Fibroblast of skin of abdomen (primary cell): Measurements from ENCODE around the gene TTLL12. TPM values are rescaled to one million over a fixed set of nuclear protein-coding genes. Genes with fewer than 3 reads are reported as not detected.

ENCODE experiments used
- DNase-seq: peaks from one replicate; pipeline ENCODE4 v3.0.0-alpha.2; 2013
- polyA plus RNA-seq, 2 experiments: library from polyadenylated mRNA; unstranded; fragments of 120-200 nt; gene quantifications; one replicate each; pipeline ENCODE4 v1.2.1, GENCODE V29; 2013; ENCODE audit not compliant: insufficient read length in 2 of 2

The TTLL12 gene
- 31.8 TPM for polyA plus RNA-seq (2013, experiment 1 of 2; ENCODE audit: insufficient read length)
- polyA plus RNA-seq (2013, experiment 2 of 2; ENCODE audit: insufficient read length) = 30.5 TPM

- peak; percentile 64 for DNase-seq
These were observed at the start of gene TTLL12 for GRCh38 chr22:43186272-43187170. TTLL12 (minus strand) TSS chr22:43187134; CDS start chr22:43187069, 65 bp downstream.

- no peak for DNase-seq
These were observed 48.8 kb upstream of the TTLL12 start for GRCh38 chr22:43235445-43236409.

- DNase-seq = no peak
These were observed 47.5 kb upstream of the TTLL12 start for GRCh38 chr22:43234264-43234988.

GRCh38 chr22:43233529-43233928 is 46.6 kb upstream of the TTLL12 start:
- DNase-seq = no peak

- no peak for DNase-seq
These were observed 45.5 kb upstream of the TTLL12 start for GRCh38 chr22:43232445-43232844.

- no peak for DNase-seq
These were observed 44.7 kb upstream of the TTLL12 start for GRCh38 chr22:43231724-43232034.

GRCh38 chr22:43230971-43231723 is 44.2 kb upstream of the TTLL12 start:
- DNase-seq = peak; percentile 15

GRCh38 chr22:43230571-43230970 is 43.6 kb upstream of the TTLL12 start:
- DNase-seq = no peak

- no peak for DNase-seq
These were observed 41.9 kb upstream of the TTLL12 start for GRCh38 chr22:43228863-43229262.

- DNase-seq = peak; percentile 4
These were observed 41.4 kb upstream of the TTLL12 start for GRCh38 chr22:43228330-43228729.

- no peak for DNase-seq
These were observed 40.3 kb upstream of the TTLL12 start for GRCh38 chr22:43227239-43227630.

GRCh38 chr22:43226377-43227238 is 39.7 kb upstream of the TTLL12 start:
- DNase-seq = peak; percentile 60

- no peak for DNase-seq
These were observed 38.7 kb upstream of the TTLL12 start for GRCh38 chr22:43225609-43226008.

GRCh38 chr22:43222987-43223386 is 36.1 kb upstream of the TTLL12 start:
- no peak for DNase-seq

- no peak for DNase-seq
These were observed 35.3 kb upstream of the TTLL12 start for GRCh38 chr22:43222262-43222661.

- no peak for DNase-seq
These were observed 33.9 kb upstream of the TTLL12 start for GRCh38 chr22:43220625-43221380.

- no peak for DNase-seq
These were observed 31.9 kb upstream of the TTLL12 start for GRCh38 chr22:43218786-43219185.

GRCh38 chr22:43217285-43218030 is 30.5 kb upstream of the TTLL12 start:
- no peak for DNase-seq

- no peak for DNase-seq
These were observed 29.8 kb upstream of the TTLL12 start for GRCh38 chr22:43216738-43217137.
